GM18868 (cell line): ENCODE measurements around the gene ARHGAP26.
"Not testable (repeated sequence)": the region's sequence is repeated elsewhere in the genome, so short reads cannot be mapped to it uniquely, and the experiment has no call there.

ENCODE experiments used
- ATAC-seq: cut with Tn5 transposase; IDR thresholded peaks from one replicate; pipeline ENCODE4 v1.9.1; 2021; ENCODE audit warnings: mild to moderate bottlenecking, moderate library complexity; ENCODE audit not compliant: unreplicated experiment

Gene ARHGAP26

GRCh38 chr5:142954455-142954854 is 184.3 kb downstream of the ARHGAP26 start:
- ATAC-seq: no peak

- no peak for ATAC-seq
These were observed 185.5 kb downstream of the ARHGAP26 start for GRCh38 chr5:142955628-142956027.

GRCh38 chr5:142957528-142957927 is 187.4 kb downstream of the ARHGAP26 start:
- no peak for ATAC-seq

- no peak for ATAC-seq
These were observed 188.9 kb downstream of the ARHGAP26 start for GRCh38 chr5:142958944-142959682.

GRCh38 chr5:142959683-142960657 is 189.8 kb downstream of the ARHGAP26 start:
- peak; percentile 74 for ATAC-seq

DNA sequence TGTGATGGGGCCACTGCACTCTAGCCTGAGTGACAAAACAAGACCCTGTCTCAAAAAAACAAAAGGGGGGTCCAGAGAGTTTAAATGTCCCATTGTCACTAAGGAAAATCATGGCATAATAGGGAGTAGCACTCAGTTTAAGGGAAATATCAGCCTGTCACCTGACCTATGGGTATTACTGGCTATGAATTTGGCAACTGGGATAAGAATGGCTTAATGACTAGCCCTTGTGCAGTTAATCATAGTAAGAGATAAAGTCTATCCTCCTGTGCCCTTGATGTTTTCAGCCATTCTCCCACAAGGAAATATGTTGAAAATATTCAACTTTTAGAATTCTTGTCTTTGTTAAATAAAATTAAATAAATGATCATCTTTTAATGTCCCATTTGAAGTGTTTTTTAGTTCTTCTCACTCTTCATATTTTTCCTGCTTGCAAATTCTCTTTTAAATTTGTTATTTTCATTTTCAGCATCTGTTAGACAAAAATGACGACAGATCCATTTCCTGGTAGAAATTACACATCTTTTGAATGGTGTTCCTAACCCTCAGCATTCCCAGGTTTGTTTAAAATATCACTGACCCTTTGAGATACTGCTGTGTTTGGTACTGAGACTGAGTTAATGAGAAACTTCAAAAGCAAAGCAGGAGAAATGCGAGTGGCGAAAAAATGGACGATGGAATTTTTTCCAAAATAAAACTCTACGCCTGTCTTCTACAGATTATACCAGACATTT is 191.4 kb downstream of the ARHGAP26 start:
- no peak for ATAC-seq

DNA sequence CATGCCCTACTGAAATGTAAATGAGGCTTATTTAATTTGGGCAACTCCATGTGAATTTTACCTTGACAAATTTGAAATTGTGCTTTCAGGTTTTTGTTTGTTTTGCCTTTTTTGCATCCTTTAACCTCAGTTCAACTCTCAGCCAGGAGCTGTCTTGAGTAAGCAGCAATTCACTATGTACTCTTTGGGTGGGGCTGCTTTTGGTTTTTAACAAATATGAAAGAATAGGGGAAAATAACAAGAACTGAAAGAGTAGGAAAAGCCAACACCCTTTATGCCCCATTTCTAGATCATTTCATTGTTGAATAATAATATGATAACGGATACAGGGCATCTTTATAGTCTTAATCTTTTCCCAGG is 192.0 kb downstream of the ARHGAP26 start:
- no peak for ATAC-seq

DNA sequence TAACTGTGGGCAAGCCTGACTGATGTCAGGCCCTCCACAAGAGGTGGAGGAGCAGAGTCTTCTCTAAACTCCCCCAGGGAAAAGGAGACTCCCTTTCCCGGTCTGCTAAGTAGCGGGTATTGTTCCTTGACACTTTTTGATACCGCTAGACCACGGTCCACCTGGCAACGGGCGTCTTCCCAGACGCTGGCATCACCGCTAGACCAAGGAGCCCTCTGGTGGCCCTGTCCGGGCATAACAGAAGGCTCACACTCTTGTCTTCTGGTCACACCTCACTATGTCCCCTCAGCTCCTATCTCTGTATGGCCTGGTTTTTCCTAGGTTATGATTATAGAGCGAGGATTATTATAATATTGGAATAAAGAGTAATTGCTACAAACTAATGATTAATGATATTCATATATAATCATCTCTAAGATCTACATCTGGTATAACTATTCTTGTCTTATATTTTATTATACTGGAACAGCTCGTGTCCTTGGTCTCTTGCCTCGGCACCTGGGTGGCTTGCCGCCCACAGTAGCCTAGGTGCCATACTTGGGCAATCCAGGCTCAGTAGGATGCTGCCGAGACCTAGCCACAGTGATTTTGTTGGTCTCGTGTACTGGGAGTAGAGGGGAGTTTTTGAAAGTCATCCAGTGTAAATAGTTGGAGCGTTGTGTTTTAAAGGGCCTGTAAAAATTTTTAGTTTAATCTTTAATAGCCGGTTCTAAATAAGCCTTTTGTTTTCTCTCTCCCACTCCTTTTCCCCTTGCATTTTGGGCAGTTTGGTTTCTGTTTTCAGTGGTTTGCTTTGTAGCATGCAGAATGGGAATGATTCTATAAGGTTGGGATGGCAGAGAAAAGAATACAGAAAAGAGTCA is 195.3 kb downstream of the ARHGAP26 start:
- not testable (repeated sequence) for ATAC-seq

GRCh38 chr5:142966121-142966420 is 195.9 kb downstream of the ARHGAP26 start:
- no peak for ATAC-seq

GRCh38 chr5:142969186-142969585 is 199.0 kb downstream of the ARHGAP26 start:
- ATAC-seq: no peak

GRCh38 chr5:142969624-142970439 is 199.7 kb downstream of the ARHGAP26 start:
- ATAC-seq: no peak

DNA sequence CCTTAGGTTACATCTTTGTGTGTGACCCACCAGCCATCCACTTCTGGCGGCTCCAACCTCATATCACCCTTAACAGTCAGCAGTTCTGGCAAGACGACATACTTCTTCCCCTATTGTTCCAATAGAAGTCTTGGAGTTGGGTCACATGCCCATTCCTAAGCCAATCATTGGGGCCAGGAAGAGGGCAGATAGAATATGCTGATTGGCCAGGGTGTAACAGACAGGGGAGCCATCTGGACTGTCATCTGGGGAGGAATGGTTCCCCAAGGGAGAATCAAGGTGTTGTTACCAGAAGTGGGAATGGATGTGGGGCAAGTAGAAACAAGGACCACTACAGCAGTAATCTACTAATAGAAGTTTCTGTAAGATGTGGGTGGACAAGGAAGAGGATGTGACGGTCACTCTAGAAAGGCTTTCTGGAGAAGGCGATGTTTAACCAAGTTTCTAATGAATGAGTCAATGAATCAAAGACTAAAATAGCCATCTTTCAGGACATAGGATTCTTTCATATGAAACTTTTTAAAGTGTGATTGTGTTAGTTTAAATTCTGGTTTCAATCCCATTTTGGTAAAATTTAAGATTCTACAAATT is 200.4 kb downstream of the ARHGAP26 start:
- ATAC-seq: no peak

DNA sequence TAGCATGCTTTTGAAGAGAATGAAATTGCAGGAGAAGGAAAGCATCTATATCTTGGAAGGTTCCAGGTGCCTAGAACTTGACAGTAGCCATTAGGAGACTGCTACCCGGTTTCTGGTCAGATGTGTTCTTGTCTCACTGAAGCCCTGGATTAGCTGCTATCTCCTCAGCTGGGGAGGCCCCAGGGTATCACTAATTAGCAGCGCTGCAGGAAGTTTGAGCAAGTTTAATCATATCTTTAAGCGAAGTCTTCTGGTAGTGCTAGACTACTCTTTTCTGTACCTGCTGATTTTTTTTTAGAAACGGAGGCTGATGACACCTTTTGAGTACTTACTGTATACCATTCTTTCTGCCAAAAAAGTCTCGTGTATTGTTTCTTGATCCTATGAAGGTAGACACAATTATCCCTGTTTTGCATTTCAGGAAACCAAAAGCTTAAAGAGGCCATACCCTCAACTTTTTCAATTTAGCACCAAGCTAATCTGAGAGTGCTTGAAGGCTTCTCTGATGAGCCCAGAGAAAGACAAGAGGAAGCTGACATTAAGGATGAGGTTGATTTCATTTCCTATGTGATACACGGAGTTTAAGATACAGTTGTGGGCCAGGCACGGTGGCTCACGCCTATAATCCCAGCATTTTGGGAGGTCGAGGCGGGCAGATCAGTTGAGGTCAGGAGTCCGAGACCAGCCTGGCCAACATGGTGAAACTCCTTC is 201.3 kb downstream of the ARHGAP26 start:
- no peak for ATAC-seq

DNA sequence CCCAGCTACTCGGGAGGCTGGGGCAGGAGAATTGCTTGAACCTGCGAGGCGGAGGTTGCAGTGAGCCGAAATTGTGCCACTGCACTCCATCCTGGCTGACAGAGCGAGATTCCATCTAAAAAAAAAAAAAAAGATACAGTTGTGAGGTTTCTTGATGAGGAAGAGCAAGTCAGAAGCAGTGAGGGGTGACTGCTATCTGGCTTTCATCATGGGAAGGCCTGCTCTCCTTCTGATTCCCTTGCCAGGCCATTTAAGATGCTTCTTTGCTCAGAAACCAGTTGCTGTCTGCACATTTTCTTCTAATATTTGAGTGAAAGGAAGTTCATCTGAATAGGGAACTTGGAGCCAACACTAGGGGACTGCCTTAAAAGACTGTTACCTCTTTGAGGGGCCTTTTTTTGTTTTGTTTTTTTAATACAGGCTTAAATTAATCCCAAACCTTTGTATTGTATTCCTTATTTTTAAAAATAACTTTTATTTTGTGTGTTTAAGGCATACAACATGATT is 201.9 kb downstream of the ARHGAP26 start:
- no peak for ATAC-seq

GRCh38 chr5:142973932-142974331 is 203.8 kb downstream of the ARHGAP26 start:
- ATAC-seq: no peak

DNA sequence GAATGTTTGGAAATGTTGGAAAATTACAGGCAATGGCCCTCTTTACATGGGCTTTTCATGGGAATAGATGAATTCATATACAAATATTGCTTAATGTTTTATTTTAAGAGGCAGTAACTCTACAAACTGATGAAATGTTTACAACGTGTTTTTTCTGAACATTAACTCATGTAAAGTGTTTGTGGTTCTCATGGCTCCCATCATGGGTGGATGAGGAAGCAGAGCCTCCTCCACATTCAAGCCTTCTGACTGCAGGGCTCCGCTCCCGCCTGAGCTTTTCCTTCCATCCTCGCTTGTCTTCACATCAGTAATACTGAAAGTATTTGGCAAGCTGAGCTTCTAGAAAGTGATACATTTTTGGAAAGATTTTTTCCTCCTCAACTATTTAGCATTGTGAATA is 204.2 kb downstream of the ARHGAP26 start:
- ATAC-seq: no peak

DNA sequence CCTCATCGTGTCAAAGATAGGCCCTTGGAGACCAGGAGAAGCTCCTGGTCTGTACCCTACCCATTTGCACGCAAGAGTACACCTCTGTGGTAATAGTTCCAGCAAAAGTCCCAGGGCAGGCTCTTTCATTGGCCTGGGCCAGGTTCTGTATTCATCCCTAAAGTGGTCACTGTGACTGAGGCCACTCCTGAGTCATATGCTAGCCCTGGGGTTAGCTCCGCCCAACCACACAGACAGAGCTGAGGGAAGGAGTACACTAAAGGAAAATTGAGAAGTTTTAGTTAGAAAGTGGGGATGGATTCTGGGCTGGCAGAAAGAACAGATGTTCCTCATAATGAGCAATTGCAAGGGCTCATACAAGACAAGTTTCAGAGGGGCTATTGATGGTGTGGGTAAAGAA is 206.7 kb downstream of the ARHGAP26 start:
- no peak for ATAC-seq

DNA sequence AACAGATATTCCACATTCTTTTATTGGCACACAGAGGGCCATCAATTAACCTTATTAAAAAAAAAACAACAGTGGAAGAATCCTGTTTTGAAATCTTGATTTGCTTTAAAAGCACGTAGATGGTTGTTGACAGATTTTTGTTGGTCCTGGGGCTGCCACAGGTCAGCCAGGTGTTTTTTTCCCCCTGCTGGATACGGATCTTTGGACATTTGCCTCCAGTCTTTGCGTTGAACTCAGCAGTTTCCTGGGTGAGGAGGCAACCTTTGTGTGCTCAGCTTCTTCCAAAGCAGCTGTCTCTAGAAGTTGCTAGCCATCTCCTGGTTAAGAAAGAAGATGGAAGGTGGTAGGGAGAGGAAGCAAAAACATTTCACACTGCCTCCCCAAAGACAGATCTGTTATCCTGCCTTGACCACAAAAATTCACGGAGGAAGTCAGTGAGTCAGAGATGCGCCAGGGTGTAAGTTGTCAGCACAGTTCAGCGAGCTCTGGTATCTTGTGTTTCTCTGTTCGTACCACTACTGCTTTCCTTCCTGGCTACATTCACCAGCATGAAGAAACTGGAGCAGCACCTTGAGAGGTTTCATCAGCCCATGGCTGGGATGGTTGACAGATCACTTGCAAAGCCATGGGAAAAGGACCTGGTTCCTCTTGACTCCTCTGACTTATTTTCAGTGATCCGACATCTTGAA is 207.3 kb downstream of the ARHGAP26 start:
- ATAC-seq: peak; percentile 87
